Central memory CD8-positive, alpha-beta T cell (primary cell): ENCODE measurements around the gene SLC12A6.
"Not testable (repeated sequence)": the region's sequence is repeated elsewhere in the genome, so short reads cannot be mapped to it uniquely, and the experiment has no call there.

ENCODE experiments used
- ATAC-seq: fragments of 150-1000 bp; cut with Tn5 transposase; replicated peaks from 2 replicates; pipeline ENCODE4 v1.10.0; 2022; ENCODE audit warnings: mild to moderate bottlenecking, moderate FRiP score, moderate number of reproducible peaks; ENCODE audit not compliant: poor library complexity, severe bottlenecking; ENCODE audit errors: extremely low read depth
- DNase-seq, 2 donors: peaks; one replicate each; pipeline ENCODE4 v3.0.0; 2021; ENCODE audit warnings: low spot score in 2 of 2
- H3K27ac Mint-ChIP-seq: one replicate; pipeline ENCODE4 v1.8.0; 2022; ENCODE audit warnings: low read depth, mild to moderate bottlenecking, moderate library complexity, mixed read lengths
- H3K27me3 Mint-ChIP-seq: one replicate; pipeline ENCODE4 v1.8.0; 2022; ENCODE audit warnings: mixed read lengths
- H3K36me3 Mint-ChIP-seq: one replicate; pipeline ENCODE4 v1.8.0; 2022; ENCODE audit warnings: mild to moderate bottlenecking, moderate library complexity, mixed read lengths; ENCODE audit not compliant: insufficient read depth
- H3K4me1 Mint-ChIP-seq: one replicate; pipeline ENCODE4 v1.8.0; 2022; ENCODE audit warnings: mixed read lengths
- H3K4me3 Mint-ChIP-seq: one replicate; pipeline ENCODE4 v1.8.0; 2022; ENCODE audit warnings: mild to moderate bottlenecking, moderate library complexity, mixed read lengths
- H3K9me3 Mint-ChIP-seq: one replicate; pipeline ENCODE4 v1.8.0; 2022; ENCODE audit warnings: mixed read lengths

Gene SLC12A6

GRCh38 chr15:34337557-34338306 lies at the start of gene SLC12A6:
Gene SLC12A6 (minus strand): TSS chr15:34337781. CDS start chr15:34336680, 1,101 bp downstream.
- peak within 1 kb of the TSS; percentile 96 for H3K27ac Mint-ChIP-seq
- peak; percentile 85 for DNase-seq
- H3K4me1 Mint-ChIP-seq = peaks cover 42% of the 10 kb centered on the region
- peak within 1 kb of the TSS; percentile 96 for H3K4me3 Mint-ChIP-seq
- no peaks in the 10 kb centered on the region for H3K27me3 Mint-ChIP-seq
- H3K9me3 Mint-ChIP-seq = no peaks in the 10 kb centered on the region
- peaks cover 26% of the 10 kb centered on the region for H3K36me3 Mint-ChIP-seq
- peak; percentile 81 for ATAC-seq

GRCh38 chr15:34381829-34382521 lies 44.4 kb upstream of the SLC12A6 start:
- H3K9me3 Mint-ChIP-seq = not testable (repeated sequence)

GRCh38 chr15:34380491-34380890 lies 42.9 kb upstream of the SLC12A6 start:
- H3K27ac Mint-ChIP-seq, H3K27me3 Mint-ChIP-seq, H3K36me3 Mint-ChIP-seq, ATAC-seq, DNase-seq, H3K9me3 Mint-ChIP-seq, H3K4me3 Mint-ChIP-seq, H3K4me1 Mint-ChIP-seq: not testable (repeated sequence)

More at GRCh38 chr15:34381829-34382521, 44.4 kb upstream of the SLC12A6 start:
- ATAC-seq, H3K36me3 Mint-ChIP-seq, H3K27me3 Mint-ChIP-seq, H3K4me3 Mint-ChIP-seq, H3K4me1 Mint-ChIP-seq, DNase-seq, H3K27ac Mint-ChIP-seq: not testable (repeated sequence)

- H3K4me3 Mint-ChIP-seq = no peak overlapping the region
These were observed 39.3 kb upstream of the SLC12A6 start for GRCh38 chr15:34376856-34377255.

GRCh38 chr15:34375541-34375940 lies 38.0 kb upstream of the SLC12A6 start:
- H3K27me3 Mint-ChIP-seq, H3K36me3 Mint-ChIP-seq, H3K4me3 Mint-ChIP-seq, H3K27ac Mint-ChIP-seq, DNase-seq, ATAC-seq, H3K9me3 Mint-ChIP-seq, H3K4me1 Mint-ChIP-seq: not testable (repeated sequence)

More at GRCh38 chr15:34376856-34377255, 39.3 kb upstream of the SLC12A6 start:
- H3K27me3 Mint-ChIP-seq = no peaks in the 10 kb centered on the region
- no peak overlapping the region for H3K27ac Mint-ChIP-seq
- no peaks in the 10 kb centered on the region for H3K9me3 Mint-ChIP-seq
- no peaks in the 10 kb centered on the region for H3K36me3 Mint-ChIP-seq
- ATAC-seq (no peak), DNase-seq (no peak)
- H3K4me1 Mint-ChIP-seq = no peaks in the 10 kb centered on the region

- H3K27me3 Mint-ChIP-seq = no peaks in the 10 kb centered on the region
- ATAC-seq = no peak
These were observed 37.2 kb upstream of the SLC12A6 start for GRCh38 chr15:34374816-34375215.

GRCh38 chr15:34373951-34374350 lies 36.4 kb upstream of the SLC12A6 start:
- Mint-ChIP-seq H3K27ac (no peak overlapping the region), H3K4me3 (no peak overlapping the region), H3K4me1 (no peaks in the 10 kb centered on the region), H3K9me3 (no peaks in the 10 kb centered on the region), H3K27me3 (no peaks in the 10 kb centered on the region), H3K36me3 (no peaks in the 10 kb centered on the region)
- ATAC-seq (no peak), DNase-seq (no peak)

More at GRCh38 chr15:34374816-34375215, 37.2 kb upstream of the SLC12A6 start:
- no peaks in the 10 kb centered on the region for H3K36me3 Mint-ChIP-seq
- no peaks in the 10 kb centered on the region for H3K4me1 Mint-ChIP-seq
- no peak for DNase-seq
- no peaks in the 10 kb centered on the region for H3K9me3 Mint-ChIP-seq
- no peak overlapping the region for H3K27ac Mint-ChIP-seq
- no peak overlapping the region for H3K4me3 Mint-ChIP-seq

- ATAC-seq (no peak), DNase-seq (no peak)
- peaks cover 4% of the 10 kb centered on the region for H3K36me3 Mint-ChIP-seq
- H3K4me3 Mint-ChIP-seq = no peak overlapping the region
- no peaks in the 10 kb centered on the region for H3K9me3 Mint-ChIP-seq
- H3K27ac Mint-ChIP-seq = no peak overlapping the region
- H3K27me3 Mint-ChIP-seq = no peaks in the 10 kb centered on the region
- H3K4me1 Mint-ChIP-seq = peaks cover 21% of the 10 kb centered on the region
These were observed 33.1 kb upstream of the SLC12A6 start for GRCh38 chr15:34370643-34371042.

- Mint-ChIP-seq H3K9me3 (no peaks in the 10 kb centered on the region), H3K36me3 (peaks cover 4% of the 10 kb centered on the region), H3K27ac (no peak overlapping the region), H3K4me1 (peaks cover 27% of the 10 kb centered on the region), H3K4me3 (no peak overlapping the region), H3K27me3 (no peaks in the 10 kb centered on the region)
- DNase-seq (no peak), ATAC-seq (no peak)
These were observed 32.5 kb upstream of the SLC12A6 start for GRCh38 chr15:34370129-34370528.

GRCh38 chr15:34367101-34368081 lies 29.8 kb upstream of the SLC12A6 start, which contains the start of gene LPCAT4:
Gene LPCAT4 (minus strand): TSS chr15:34367196. CDS start chr15:34367100, 96 bp downstream.
- DNase-seq = peak; percentile 81 to 84
- Mint-ChIP-seq H3K27ac (peak within 1 kb of the TSS; percentile 93), H3K4me1 (peaks cover 38% of the 10 kb centered on the region), H3K27me3 (no peaks in the 10 kb centered on the region), H3K4me3 (peak within 1 kb of the TSS; percentile 98), H3K9me3 (no peaks in the 10 kb centered on the region), H3K36me3 (peaks cover 6% of the 10 kb centered on the region)
- ATAC-seq = peak; percentile 86

GRCh38 chr15:34366271-34367065 lies 28.9 kb upstream of the SLC12A6 start:
- peak overlapping the region; percentile 98 for H3K4me3 Mint-ChIP-seq
- ATAC-seq (no peak), DNase-seq (peak in 1 of 2 donors; percentile 12)
- H3K27me3 Mint-ChIP-seq = no peaks in the 10 kb centered on the region
- no peaks in the 10 kb centered on the region for H3K9me3 Mint-ChIP-seq
- peaks cover 38% of the 10 kb centered on the region for H3K4me1 Mint-ChIP-seq
- peaks cover 8% of the 10 kb centered on the region for H3K36me3 Mint-ChIP-seq
- H3K27ac Mint-ChIP-seq = peak overlapping the region; percentile 93
